Eye (tissue), 1 donor: ENCODE results near the gene S100A5.

Experiments used
- DNase-seq: peaks from one replicate; pipeline ENCODE4 v3.0.0-alpha.2; 2015

S100A5 gene

GRCh38 chr1:153546796-153547559 lies 6.2 kb upstream of the S100A5 start:
- no peak for DNase-seq

GRCh38 chr1:153546371-153546770 lies 5.6 kb upstream of the S100A5 start:
- no peak for DNase-seq

GRCh38 chr1:153545067-153546055 lies 4.6 kb upstream of the S100A5 start, which contains the start of gene S100A4:
Gene S100A4, minus strand, starts transcription at chr1:153545806. Its CDS starts 1,012 bp downstream, at chr1:153544794.
- peak; percentile 96 for DNase-seq

GRCh38 chr1:153544453-153545066 lies 3.8 kb upstream of the S100A5 start:
- DNase-seq = no peak

- DNase-seq = no peak
Measured at GRCh38 chr1:153543736-153544135, 3.0 kb upstream of the S100A5 start.

- no peak for DNase-seq
Measured at GRCh38 chr1:153542956-153543711, 2.4 kb upstream of the S100A5 start.

DNA sequence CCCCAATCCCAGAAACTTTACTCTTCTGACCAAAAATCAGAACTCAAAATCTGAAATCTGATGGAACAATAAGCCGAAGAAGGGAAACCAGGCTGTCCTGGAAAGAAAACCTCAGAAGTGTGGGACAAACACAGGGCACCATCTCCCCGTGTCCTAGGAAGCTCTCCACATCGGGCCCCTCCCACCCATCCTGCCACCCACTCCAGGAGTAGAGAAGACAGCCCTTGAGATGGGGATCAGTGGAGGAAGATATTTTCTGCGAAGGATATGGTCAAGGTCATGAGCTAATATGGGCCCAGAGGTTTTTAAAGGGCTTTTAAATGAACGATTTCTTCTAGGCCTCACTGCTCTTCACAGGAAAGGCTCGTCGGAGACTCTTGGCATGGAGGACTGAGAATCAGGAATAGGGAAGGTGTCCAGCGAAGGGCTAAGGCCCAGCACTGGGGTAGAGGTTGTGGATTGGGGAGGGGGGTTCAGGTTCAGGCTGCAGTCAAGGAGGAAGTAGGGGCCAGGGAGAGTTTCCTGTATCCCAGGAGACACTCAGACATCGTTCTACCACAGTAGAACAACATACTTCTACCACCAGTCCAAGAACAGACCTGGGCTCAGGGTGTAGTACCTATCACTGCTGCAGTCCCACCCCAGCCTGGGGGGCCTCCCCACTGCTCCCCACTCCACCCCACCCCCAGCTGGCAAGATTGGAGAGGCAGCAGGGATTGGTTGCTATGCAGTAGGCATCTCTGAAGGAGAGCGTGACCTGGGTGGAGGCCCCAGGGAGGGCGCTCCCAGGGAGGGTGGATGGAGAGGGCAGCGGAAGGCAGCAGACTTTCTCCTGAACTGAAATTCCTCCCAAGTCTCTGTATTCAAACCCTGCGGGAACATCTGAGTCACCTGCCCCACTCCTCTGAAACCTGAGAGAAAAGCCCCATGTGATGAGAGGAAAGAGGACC lies 1.2 kb upstream of the S100A5 start:
- DNase-seq = no peak

DNA sequence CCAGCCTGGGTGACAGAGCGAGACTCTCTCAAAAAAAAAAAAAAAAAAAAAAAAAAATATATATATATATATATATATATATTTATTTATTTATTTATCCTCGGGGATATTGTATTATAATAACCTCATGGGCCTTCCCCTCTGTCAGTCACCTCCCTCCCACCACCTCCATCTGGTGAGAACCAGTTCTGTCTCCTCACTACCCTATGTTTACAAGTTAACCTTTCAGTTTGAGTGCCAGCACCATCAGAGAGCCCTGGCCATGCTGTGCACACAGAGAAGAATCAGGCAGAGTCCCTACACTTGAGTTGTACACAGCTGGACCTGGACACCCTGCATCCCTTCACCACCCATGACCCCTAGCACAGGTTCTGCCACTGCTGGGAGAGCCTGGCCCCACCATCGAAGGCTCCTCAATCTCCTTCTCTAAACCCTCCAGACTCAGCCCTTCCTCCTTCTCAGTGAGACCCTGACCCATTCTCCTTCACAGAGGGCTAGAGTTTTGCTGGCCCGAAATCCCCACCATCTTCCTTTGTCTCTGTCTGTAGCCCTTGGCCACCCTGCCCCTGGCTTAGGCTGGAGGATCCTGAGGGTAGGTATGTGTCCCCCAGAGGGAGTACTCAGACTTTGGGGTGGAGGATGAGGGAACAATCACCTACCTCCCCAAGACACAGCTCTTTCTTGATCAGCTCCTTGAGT lies 1.2 kb downstream of the S100A5 start:
- DNase-seq = no peak

GRCh38 chr1:153538315-153538821 lies 2.4 kb downstream of the S100A5 start:
- peak; percentile 57 for DNase-seq

GRCh38 chr1:153537376-153537730 lies 3.4 kb downstream of the S100A5 start:
- DNase-seq = no peak

DNA sequence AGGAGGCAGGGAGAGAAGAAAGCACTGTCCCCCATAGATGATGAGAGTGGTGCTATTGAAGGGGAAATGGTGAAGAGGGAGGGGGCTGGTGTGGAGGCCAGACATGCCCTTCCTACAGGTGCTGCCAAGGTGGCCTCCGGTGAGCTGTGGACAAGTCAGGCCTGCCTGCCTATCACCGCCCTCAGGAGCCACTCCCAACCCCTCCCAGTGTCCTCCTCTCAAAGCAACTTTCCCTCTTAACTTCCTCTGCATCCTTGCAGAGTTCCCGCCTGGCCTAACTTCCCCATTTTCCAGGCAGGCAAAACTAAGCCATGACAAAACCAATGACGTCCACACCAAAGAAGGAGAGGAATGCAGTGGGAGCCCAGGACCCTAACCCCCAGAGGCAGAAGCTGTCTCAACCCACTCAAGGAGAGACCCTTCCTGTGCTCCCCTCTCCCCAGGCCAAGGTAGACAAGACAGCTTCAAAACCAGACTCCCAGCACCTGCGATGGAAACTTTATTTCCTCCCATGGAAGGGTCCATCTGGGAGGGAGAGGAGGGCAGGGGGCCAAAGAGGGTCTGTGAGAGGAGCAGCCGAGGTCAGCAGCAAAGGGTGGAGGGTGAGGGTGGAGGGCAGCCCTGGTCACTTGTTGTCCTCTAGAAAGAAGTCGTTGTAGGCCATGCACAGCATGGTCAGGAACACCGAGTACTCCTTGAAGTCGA lies 3.9 kb downstream of the S100A5 start:
- DNase-seq = no peak

GRCh38 chr1:153536012-153536670 lies 4.6 kb downstream of the S100A5 start:
- DNase-seq = peak; percentile 89

GRCh38 chr1:153535242-153536011 lies 5.3 kb downstream of the S100A5 start, which contains the start of gene S100A6:
Gene S100A6, minus strand, starts transcription at chr1:153535991. Its CDS starts 652 bp downstream, at chr1:153535339.
- no peak for DNase-seq

DNA sequence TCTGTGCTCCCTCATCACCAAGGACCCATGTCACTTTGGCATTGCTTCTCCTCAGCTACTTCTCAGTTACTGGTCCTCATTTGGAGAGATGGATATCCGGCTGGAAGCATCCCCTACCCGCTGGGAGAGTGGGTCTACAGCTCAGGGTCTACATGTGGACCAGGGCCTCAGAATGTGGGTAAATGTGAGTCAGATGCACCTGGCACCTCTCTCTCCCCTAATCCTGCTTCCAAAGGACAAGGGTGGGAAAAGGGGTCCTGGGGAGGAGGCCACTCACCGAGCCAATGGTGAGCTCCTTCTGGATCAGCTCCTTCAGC lies 5.9 kb downstream of the S100A5 start:
- DNase-seq = no peak

DNA sequence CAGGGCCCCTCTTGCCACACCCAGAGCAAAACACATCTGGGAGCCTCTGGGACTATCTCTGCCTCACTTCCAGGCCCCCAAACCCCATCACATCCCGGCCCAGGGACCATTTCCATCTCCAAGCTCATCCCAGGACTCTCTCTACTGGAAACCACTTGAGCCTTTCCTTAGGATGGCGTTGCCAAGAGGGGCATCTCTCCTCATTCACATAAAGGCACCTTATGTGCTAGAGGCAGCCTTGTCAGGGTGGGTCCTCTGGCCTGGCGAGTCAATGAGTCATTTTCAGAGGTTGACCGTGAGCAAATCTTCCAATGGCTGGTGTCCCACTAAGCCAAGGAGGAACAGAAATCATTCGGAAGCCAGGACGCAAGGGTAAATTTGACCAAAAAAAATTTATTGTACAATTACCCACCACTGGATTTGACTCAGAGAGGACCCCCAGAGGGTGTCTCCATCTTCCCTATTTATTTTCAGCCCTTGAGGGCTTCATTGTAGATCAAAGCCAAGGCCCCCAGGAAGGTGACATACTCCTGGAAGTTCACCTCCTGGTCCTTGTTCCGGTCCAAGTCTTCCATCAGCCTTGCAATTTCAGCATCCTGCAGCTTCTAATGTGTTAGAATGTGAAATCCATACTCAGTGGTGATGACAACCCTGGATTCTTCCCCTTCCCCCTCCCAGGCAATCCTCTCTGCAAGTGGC lies 6.4 kb downstream of the S100A5 start:
- no peak for DNase-seq

DNA sequence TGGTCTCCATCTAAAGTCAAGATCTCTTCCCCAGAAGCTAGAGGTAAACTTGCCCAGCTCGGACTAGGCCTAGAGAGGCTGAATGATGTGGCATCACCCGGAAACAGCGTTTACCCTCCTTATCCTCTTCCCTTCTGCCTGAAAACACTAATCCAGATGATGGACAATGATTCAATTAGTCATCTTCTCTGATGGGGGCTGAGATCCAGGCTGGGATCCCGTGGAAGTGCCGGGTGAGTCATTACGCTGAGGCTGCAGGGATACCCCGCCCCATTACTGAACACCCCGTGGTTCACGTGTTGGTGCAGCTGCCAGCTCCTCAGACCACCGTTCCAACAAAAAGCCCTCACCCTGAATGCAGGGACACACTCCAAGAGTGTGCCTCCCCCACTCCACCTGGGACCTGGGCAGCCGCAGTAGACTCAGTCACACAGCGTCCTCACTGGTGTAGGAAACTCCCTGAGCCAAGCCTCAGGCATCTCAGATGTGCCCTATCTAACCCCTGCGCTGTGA lies 7.0 kb downstream of the S100A5 start:
- peak; percentile 51 for DNase-seq

- peak; percentile 94 for DNase-seq
Measured at GRCh38 chr1:153532769-153533599, 7.8 kb downstream of the S100A5 start.
